ENCODE measurements around the gene PEX3.
A peak's percentile ranks its signal among the peaks of the same experiment; 100 is the strongest.

The PEX3 gene

GRCh38 chr6:143513410-143513809 is 62.8 kb downstream of the PEX3 start:
- H3K36me3 ChIP-seq (ENCODE audit: control insufficient read depth in 5 of 5, insufficient read depth in 5 of 5, low read length in 5 of 5): no peaks in the 10 kb centered on the region
- H3K4me3 ChIP-seq (ENCODE audit: low read depth in 1 of 5, low read length in 5 of 5): no peak overlapping the region
- H3K27ac ChIP-seq (ENCODE audit: low read depth, low read length): no peak overlapping the region
- no peaks in the 10 kb centered on the region for H3K9me3 ChIP-seq (ENCODE audit: control insufficient read depth in 5 of 5, low read length in 5 of 5)
- H3K9ac ChIP-seq (ENCODE audit: low read length in 5 of 5): no peak overlapping the region
- no peaks in the 10 kb centered on the region for H3K27me3 ChIP-seq (ENCODE audit: control insufficient read depth in 5 of 5, insufficient read depth in 4 of 5, low read length in 5 of 5)
- peaks cover 2 to 37% (median 28%) of the 10 kb centered on the region in 5 donors for H3K4me1 ChIP-seq (ENCODE audit: control insufficient read depth in 5 of 5, insufficient read depth in 5 of 5, low read length in 5 of 5)

- Histone ChIP-seq H3K4me1 (ENCODE audit: control insufficient read depth in 5 of 5, insufficient read depth in 5 of 5, low read length in 5 of 5) (peaks cover 2 to 33% (median 23%) of the 10 kb centered on the region in 5 donors), H3K4me3 (ENCODE audit: low read depth in 1 of 5, low read length in 5 of 5) (no peak overlapping the region), H3K9me3 (ENCODE audit: control insufficient read depth in 5 of 5, low read length in 5 of 5) (peaks cover 0 to 1% (median 0%) of the 10 kb centered on the region in 5 donors), H3K9ac (ENCODE audit: low read length in 5 of 5) (no peak overlapping the region), H3K36me3 (ENCODE audit: control insufficient read depth in 5 of 5, insufficient read depth in 5 of 5, low read length in 5 of 5) (no peaks in the 10 kb centered on the region), H3K27ac (ENCODE audit: low read depth, low read length) (peak overlapping the region; percentile 37), H3K27me3 (ENCODE audit: control insufficient read depth in 5 of 5, insufficient read depth in 4 of 5, low read length in 5 of 5) (no peaks in the 10 kb centered on the region)
These were observed 64.6 kb downstream of the PEX3 start for GRCh38 chr6:143515061-143515760.

GRCh38 chr6:143515766-143516355 is 65.3 kb downstream of the PEX3 start:
- no peak overlapping the region for H3K9ac ChIP-seq (ENCODE audit: low read length in 5 of 5)
- no peaks in the 10 kb centered on the region for H3K27me3 ChIP-seq (ENCODE audit: control insufficient read depth in 5 of 5, insufficient read depth in 4 of 5, low read length in 5 of 5)
- no peak overlapping the region for H3K4me3 ChIP-seq (ENCODE audit: low read depth in 1 of 5, low read length in 5 of 5)
- H3K9me3 ChIP-seq (ENCODE audit: control insufficient read depth in 5 of 5, low read length in 5 of 5): peaks cover 0 to 2% (median 0%) of the 10 kb centered on the region in 5 donors
- peaks cover 2 to 26% (median 18%) of the 10 kb centered on the region in 5 donors for H3K4me1 ChIP-seq (ENCODE audit: control insufficient read depth in 5 of 5, insufficient read depth in 5 of 5, low read length in 5 of 5)
- no peak overlapping the region for H3K27ac ChIP-seq (ENCODE audit: low read depth, low read length)
- no peaks in the 10 kb centered on the region for H3K36me3 ChIP-seq (ENCODE audit: control insufficient read depth in 5 of 5, insufficient read depth in 5 of 5, low read length in 5 of 5)

- no peak overlapping the region for H3K27ac ChIP-seq (ENCODE audit: low read depth, low read length)
- H3K9me3 ChIP-seq (ENCODE audit: control insufficient read depth in 5 of 5, low read length in 5 of 5): peaks cover 0 to 2% (median 0%) of the 10 kb centered on the region in 5 donors
- H3K27me3 ChIP-seq (ENCODE audit: control insufficient read depth in 5 of 5, insufficient read depth in 4 of 5, low read length in 5 of 5): no peaks in the 10 kb centered on the region
- no peaks in the 10 kb centered on the region for H3K36me3 ChIP-seq (ENCODE audit: control insufficient read depth in 5 of 5, insufficient read depth in 5 of 5, low read length in 5 of 5)
- peaks cover 2 to 17% (median 12%) of the 10 kb centered on the region in 5 donors for H3K4me1 ChIP-seq (ENCODE audit: control insufficient read depth in 5 of 5, insufficient read depth in 5 of 5, low read length in 5 of 5)
- H3K4me3 ChIP-seq (ENCODE audit: low read depth in 1 of 5, low read length in 5 of 5): no peak overlapping the region
- H3K9ac ChIP-seq (ENCODE audit: low read length in 5 of 5): no peak overlapping the region
These were observed 66.3 kb downstream of the PEX3 start for GRCh38 chr6:143516690-143517446.

GRCh38 chr6:143517447-143517773 is 66.8 kb downstream of the PEX3 start:
- no peaks in the 10 kb centered on the region for H3K36me3 ChIP-seq (ENCODE audit: control insufficient read depth in 5 of 5, insufficient read depth in 5 of 5, low read length in 5 of 5)
- H3K27ac ChIP-seq (ENCODE audit: low read depth, low read length): no peak overlapping the region
- no peaks in the 10 kb centered on the region for H3K27me3 ChIP-seq (ENCODE audit: control insufficient read depth in 5 of 5, insufficient read depth in 4 of 5, low read length in 5 of 5)
- no peak overlapping the region for H3K4me3 ChIP-seq (ENCODE audit: low read depth in 1 of 5, low read length in 5 of 5)
- H3K9ac ChIP-seq (ENCODE audit: low read length in 5 of 5): no peak overlapping the region
- H3K9me3 ChIP-seq (ENCODE audit: control insufficient read depth in 5 of 5, low read length in 5 of 5): peaks cover 0 to 2% (median 0%) of the 10 kb centered on the region in 5 donors
- H3K4me1 ChIP-seq (ENCODE audit: control insufficient read depth in 5 of 5, insufficient read depth in 5 of 5, low read length in 5 of 5): peaks cover 2 to 15% (median 11%) of the 10 kb centered on the region in 5 donors

- H3K9ac ChIP-seq (ENCODE audit: low read length in 5 of 5): no peak overlapping the region
- H3K36me3 ChIP-seq (ENCODE audit: control insufficient read depth in 5 of 5, insufficient read depth in 5 of 5, low read length in 5 of 5): no peaks in the 10 kb centered on the region
- H3K9me3 ChIP-seq (ENCODE audit: control insufficient read depth in 5 of 5, low read length in 5 of 5): peaks cover 0 to 2% (median 0%) of the 10 kb centered on the region in 5 donors
- H3K4me1 ChIP-seq (ENCODE audit: control insufficient read depth in 5 of 5, insufficient read depth in 5 of 5, low read length in 5 of 5): no peaks in the 10 kb centered on the region
- H3K27ac ChIP-seq (ENCODE audit: low read depth, low read length): no peak overlapping the region
- H3K4me3 ChIP-seq (ENCODE audit: low read depth in 1 of 5, low read length in 5 of 5): no peak overlapping the region
- no peaks in the 10 kb centered on the region for H3K27me3 ChIP-seq (ENCODE audit: control insufficient read depth in 5 of 5, insufficient read depth in 4 of 5, low read length in 5 of 5)
These were observed 71.5 kb downstream of the PEX3 start for GRCh38 chr6:143522039-143522600.

- Histone ChIP-seq H3K27me3 (ENCODE audit: control insufficient read depth in 5 of 5, insufficient read depth in 4 of 5, low read length in 5 of 5) (no peaks in the 10 kb centered on the region), H3K36me3 (ENCODE audit: control insufficient read depth in 5 of 5, insufficient read depth in 5 of 5, low read length in 5 of 5) (no peaks in the 10 kb centered on the region), H3K4me1 (ENCODE audit: control insufficient read depth in 5 of 5, insufficient read depth in 5 of 5, low read length in 5 of 5) (no peaks in the 10 kb centered on the region), H3K27ac (ENCODE audit: low read depth, low read length) (no peak overlapping the region), H3K9ac (ENCODE audit: low read length in 5 of 5) (no peak overlapping the region), H3K9me3 (ENCODE audit: control insufficient read depth in 5 of 5, low read length in 5 of 5) (no peaks in the 10 kb centered on the region), H3K4me3 (ENCODE audit: low read depth in 1 of 5, low read length in 5 of 5) (no peak overlapping the region)
These were observed 74.8 kb downstream of the PEX3 start for GRCh38 chr6:143525356-143525755.

GRCh38 chr6:143527677-143528076 is 77.1 kb downstream of the PEX3 start:
- no peaks in the 10 kb centered on the region for H3K27me3 ChIP-seq (ENCODE audit: control insufficient read depth in 5 of 5, insufficient read depth in 4 of 5, low read length in 5 of 5)
- no peak overlapping the region for H3K27ac ChIP-seq (ENCODE audit: low read depth, low read length)
- H3K4me1 ChIP-seq (ENCODE audit: control insufficient read depth in 5 of 5, insufficient read depth in 5 of 5, low read length in 5 of 5): no peaks in the 10 kb centered on the region
- H3K36me3 ChIP-seq (ENCODE audit: control insufficient read depth in 5 of 5, insufficient read depth in 5 of 5, low read length in 5 of 5): no peaks in the 10 kb centered on the region
- H3K9ac ChIP-seq (ENCODE audit: low read length in 5 of 5): no peak overlapping the region
- H3K4me3 ChIP-seq (ENCODE audit: low read depth in 1 of 5, low read length in 5 of 5): no peak overlapping the region
- H3K9me3 ChIP-seq (ENCODE audit: control insufficient read depth in 5 of 5, low read length in 5 of 5): no peaks in the 10 kb centered on the region

GRCh38 chr6:143528164-143528811 is 77.7 kb downstream of the PEX3 start:
- Histone ChIP-seq H3K27ac (ENCODE audit: low read depth, low read length) (no peak overlapping the region), H3K9me3 (ENCODE audit: control insufficient read depth in 5 of 5, low read length in 5 of 5) (no peaks in the 10 kb centered on the region), H3K36me3 (ENCODE audit: control insufficient read depth in 5 of 5, insufficient read depth in 5 of 5, low read length in 5 of 5) (no peaks in the 10 kb centered on the region), H3K9ac (ENCODE audit: low read length in 5 of 5) (no peak overlapping the region), H3K4me1 (ENCODE audit: control insufficient read depth in 5 of 5, insufficient read depth in 5 of 5, low read length in 5 of 5) (no peaks in the 10 kb centered on the region), H3K4me3 (ENCODE audit: low read depth in 1 of 5, low read length in 5 of 5) (no peak overlapping the region), H3K27me3 (ENCODE audit: control insufficient read depth in 5 of 5, insufficient read depth in 4 of 5, low read length in 5 of 5) (no peaks in the 10 kb centered on the region)
